Endometrium (tissue), 2 donors: ENCODE data around the gene PRTN3.
"Not testable (repeated sequence)": the region's sequence is repeated elsewhere in the genome, so short reads cannot be mapped to it uniquely, and the experiment has no call there.

Experiments used
- FAIRE-seq: peaks from 2 replicates; lab custom pipeline; 2012; peaks lifted over from hg19 to GRCh38; lab: Jason Lieb, UNC
- donor health status: control.
- donor health status: control.

PRTN3 gene

DNA sequence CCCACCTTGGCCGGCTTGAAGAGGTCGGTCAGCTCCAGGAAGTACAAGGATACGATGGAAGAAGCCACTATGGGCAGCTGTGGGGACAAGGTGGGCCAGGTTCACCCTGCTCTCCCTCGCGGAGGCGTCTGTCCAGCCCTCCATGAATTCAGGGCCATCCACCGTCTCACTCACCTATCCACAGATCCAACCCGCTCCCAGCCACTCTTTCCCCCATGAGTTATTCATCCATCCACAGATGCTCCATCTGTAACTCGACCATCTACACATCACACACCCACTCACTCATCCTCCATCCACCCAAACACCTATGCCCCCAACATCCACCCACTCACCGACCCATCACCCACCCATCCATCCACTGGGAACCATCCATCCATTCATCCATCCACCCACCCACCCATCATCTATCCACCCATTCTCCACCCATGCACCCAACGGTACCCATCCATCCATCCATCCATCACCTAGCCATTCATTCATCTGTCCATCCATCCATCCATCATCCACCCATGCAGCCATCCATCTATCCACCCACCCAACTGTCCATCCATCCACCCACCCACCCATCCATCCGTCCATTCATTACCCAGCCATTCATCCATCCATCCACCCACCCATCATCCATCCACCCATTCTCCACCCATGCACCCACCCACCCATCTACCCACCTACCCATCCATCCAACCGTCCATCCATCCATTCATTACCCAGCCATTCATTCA, 24.9 kb upstream of the PRTN3 start:
- FAIRE-seq, result no peak

DNA sequence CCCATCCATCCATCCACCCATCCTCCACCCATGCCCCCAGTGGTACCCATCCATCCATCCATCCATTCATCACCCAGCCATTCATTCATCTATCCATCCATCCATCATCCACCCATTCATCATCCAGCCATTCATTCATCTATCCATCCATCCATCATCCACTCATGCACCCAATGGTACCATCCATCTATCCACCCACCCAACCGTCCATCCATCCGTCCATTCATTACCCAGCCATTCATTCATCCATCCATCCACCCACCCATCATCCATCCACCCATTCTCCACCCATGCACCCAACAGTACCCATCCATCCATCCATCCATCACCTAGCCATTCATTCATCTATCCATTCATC, 24.3 kb upstream of the PRTN3 start:
- FAIRE-seq, result no peak

GRCh38 chr19:820212-820611, 20.6 kb upstream of the PRTN3 start:
- FAIRE-seq, result not testable (repeated sequence)

- no peak for FAIRE-seq
These were observed 19.5 kb upstream of the PRTN3 start for GRCh38 chr19:821231-821824.

- no peak for FAIRE-seq
These were observed 18.8 kb upstream of the PRTN3 start, which contains the start of gene PLPPR3 for GRCh38 chr19:821825-822503. Gene PLPPR3 (minus strand): TSS chr19:821955. CDS start chr19:821559, 396 bp downstream.

DNA sequence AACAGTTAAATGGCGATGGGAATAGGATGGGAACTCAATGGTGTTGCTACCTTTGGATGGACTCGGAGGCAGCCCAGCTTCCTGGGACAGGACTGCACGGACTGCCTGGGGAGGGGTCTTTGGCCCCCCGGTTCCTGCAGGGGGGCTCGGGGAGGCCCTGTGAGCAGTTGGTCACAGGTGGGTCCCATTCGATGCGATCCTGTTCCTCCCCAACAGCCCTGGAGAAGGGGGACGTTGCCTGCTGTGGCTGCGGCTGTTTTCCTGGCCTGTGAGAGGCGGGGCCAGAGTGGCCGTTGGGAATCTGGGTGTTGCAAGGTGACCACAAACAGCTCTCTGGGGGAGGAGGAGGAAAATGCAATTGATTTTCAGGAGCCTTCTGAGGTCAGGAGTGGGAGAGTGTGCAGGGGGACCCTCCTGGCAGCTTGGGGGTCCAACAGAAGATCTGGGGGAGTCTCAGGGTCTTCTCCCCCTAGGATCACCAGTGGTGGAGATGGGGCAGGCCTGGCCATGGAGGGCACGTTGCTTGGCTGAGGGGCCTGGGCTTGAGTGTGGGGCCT, 17.2 kb upstream of the PRTN3 start:
- FAIRE-seq, result no peak

DNA sequence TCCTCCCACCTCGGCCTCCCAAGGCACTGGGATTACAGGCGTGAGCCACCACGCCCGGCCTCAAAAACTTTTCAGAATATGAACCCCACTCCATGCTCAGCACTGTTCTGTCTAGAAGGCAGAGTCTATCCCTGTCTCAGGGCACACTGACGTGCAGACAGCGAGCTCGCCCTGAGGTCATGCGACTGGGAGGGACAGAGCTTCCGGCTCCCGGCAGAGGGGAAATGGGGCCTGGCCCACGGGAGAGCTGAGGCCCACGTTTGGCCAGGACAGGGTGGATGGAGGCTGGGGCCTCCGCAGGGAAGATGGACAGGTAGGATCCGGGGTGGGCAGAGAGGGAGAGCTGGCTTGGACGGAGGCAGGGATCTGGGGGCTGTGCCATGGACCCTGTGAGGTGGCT, 15.9 kb upstream of the PRTN3 start:
- FAIRE-seq, result no peak

DNA sequence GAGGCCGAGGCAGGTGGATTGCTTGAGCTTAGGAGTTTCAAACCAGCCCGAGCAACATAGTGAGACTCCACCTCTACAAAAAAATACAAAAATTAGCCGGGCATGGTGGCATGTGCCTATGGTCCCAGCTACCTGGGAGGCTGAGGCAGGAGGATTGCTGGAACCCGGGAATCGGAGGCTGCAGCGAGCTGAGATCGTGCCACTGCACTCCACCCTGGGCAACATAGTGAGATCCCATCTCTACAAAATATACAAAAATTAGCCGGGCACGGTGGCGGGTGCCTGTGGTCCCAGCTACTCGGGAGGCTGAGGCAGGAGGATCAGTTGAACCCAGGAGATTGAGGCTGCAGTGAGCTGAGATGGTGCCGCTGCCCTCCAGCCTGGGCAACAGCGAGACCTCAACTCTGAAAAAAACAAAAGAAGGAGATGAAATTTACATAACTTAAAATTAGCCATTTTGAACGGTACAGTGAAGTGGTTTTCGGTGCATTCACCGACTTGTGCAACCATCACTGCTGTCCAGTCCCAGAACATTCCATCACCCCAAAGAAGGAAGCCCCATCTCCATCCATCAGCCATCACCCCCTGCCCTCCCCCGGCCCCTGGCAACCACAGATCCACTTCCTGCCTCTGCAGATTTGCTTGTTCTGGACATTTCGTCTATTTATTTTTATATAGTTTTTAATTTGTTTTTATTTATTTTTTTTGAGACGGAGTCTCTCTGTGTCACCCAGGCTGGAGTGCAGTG, 14.7 kb upstream of the PRTN3 start:
- FAIRE-seq, result no peak

DNA sequence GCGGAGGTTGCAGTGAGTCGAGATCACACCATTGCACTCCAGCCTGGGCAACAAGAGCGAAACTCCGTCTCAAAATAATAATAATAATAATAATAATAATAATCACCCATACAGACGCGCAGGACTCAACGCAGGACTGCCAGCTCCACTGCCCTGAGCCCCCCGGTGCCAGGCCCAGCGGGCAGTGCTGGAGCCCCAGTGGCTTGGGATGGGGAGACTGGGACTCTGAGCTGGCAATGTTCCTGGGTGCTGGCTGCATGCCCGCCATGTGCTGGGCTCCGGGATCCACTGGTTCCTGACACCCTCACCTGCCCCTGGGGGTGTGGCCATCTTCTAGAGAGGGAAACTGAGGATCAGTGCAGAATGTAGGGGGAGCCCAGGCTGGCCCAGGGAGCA, 13.5 kb upstream of the PRTN3 start:
- FAIRE-seq, result no peak

DNA sequence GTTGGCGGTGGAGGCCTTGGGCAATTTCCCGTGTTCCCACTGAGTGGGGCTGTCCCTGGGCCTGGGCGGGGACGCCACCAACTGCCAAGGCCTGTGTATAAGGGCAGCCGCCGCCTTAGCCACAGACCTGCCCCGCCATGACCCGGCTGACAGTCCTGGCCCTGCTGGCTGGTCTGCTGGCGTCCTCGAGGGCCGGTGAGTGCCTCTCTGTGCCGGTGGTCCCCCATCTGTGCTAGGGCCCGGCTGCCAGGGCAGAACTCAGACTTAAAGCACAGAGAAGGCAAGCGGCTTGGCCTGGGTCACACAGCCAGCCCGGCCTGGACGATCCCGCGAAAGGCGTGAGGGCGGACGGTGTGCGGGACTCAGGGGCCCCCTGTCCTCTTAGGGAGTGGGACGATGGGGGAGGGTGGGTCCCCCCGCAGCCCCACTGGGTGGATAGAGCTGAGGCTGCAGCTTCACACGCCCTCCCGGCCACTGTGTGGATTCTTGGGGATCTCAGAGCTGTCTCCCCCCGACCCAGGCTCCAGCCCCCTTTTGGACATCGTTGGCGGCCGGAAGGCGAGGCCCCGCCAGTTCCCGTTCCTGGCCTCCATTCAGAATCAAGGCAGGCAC, 13.0 kb upstream of the PRTN3 start, which contains the start of gene AZU1:
TSS of gene AZU1 (plus strand) at position 128 of the 612 bp plus-strand sequence. CDS start at position 138, 10 bp downstream.
- FAIRE-seq, result no peak

- no peak for FAIRE-seq
These were observed 11.6 kb upstream of the PRTN3 start for GRCh38 chr19:829129-829758.

- no peak for FAIRE-seq
These were observed 9.1 kb upstream of the PRTN3 start for GRCh38 chr19:831407-832369.

GRCh38 chr19:834216-834615, 6.6 kb upstream of the PRTN3 start:
- no peak for FAIRE-seq

DNA sequence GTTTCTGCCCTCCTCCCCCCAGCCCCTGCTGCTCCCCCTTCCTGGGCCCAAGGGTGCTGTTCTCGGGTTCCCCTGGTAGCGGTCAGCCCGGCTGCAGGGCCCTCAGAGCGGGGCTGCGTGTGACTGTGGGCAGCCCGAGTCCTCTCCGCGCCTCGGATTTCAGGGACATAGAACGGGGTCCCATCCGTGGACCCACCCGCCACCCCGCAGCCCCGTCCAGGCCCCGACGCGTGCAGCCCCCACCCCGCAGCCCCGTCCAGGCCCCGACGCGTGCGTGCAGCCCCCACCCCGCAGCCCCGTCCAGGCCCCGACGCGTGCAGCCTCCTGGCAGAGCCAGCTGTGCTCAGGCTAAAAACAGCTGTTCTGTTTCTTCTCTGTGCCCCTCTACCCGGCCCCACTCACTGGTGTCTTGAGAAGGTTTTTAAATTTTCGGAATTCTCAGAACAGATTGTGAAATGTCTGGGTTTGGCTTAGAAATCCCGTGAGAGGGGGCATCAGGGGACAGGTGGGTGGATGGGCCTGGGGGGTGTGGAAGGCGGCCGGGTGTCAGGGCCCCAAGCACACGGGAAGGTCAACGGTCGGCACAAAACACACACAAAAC, 5.5 kb upstream of the PRTN3 start:
- FAIRE-seq, result no peak

- not testable (repeated sequence) for FAIRE-seq
These were observed 2.0 kb downstream of the PRTN3 start for GRCh38 chr19:842802-843179.

- FAIRE-seq, result no peak
These were observed 2.5 kb downstream of the PRTN3 start for GRCh38 chr19:843180-843835.

DNA sequence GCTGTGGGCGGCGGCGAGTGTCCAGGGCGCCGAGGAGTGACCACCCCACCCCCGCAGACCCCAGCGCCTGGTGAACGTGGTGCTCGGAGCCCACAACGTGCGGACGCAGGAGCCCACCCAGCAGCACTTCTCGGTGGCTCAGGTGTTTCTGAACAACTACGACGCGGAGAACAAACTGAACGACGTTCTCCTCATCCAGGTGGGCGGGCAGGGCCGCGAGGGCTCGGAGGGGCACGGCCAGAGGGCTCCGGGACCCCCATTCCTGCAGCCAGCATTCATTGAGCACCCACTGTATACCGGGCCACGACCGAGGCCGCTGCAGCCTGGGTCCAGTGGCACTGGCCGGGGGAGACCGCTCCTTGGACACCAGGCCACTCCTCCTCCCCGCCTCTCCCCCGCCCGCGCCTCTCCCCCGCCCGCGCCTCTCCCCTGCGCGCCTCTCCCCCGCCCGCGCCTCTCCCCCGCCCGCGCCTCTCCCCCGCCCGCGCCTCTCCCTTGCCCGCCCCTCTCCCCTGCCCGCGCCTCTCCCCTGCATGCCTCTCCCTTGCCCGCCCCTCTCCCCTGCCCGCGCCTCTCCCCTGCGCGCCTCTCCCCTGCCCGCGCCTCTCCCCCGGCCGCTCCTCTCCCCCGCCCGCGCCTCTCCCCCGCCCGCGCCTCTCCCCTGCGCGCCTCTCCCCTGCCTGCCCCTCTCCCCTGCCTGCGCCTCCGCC, 3.2 kb downstream of the PRTN3 start:
- FAIRE-seq, result no peak

- no peak for FAIRE-seq
These were observed 3.8 kb downstream of the PRTN3 start for GRCh38 chr19:844546-844971.
